ENCODE measurements around the gene SEPTIN7.

Gene SEPTIN7

DNA sequence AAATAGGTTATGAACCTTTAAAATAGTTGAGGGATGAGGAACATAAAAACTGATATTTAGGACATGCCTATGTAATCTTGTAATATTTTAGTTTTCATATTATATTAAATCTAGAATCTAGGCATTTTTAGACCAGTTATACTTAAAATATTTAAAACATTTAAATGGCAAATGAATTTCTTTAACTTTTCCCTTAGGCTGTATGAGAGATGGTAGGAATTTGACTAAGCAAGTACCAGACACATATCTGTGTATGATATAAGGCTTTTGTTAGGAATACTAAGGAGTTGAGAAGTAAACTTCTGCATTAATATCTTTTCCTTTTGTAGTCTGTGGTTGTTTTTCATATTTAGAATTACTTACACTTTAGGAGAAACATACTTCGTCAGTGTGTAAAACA lies 25.1 kb downstream of the SEPTIN7 start:
- WGBS, 2 experiments: no CpG with 5 or more reads among the region's 1 CpG
- H3K27me3 ChIP-seq (ENCODE audit: control insufficient read depth, insufficient read depth, low read length, poor library complexity, severe bottlenecking): no peaks in the 10 kb centered on the region
- no peak overlapping the region for H3K4me3 ChIP-seq (ENCODE audit: insufficient read depth, low read depth, low read length)
- H3K27ac ChIP-seq (ENCODE audit: insufficient read depth, low read depth, low read length, poor library complexity, severe bottlenecking): no peak overlapping the region
- H3K36me3 ChIP-seq (ENCODE audit: control insufficient read depth, insufficient read depth, low read length): no peaks in the 10 kb centered on the region
- no peaks in the 10 kb centered on the region for H3K9me3 ChIP-seq (ENCODE audit: control insufficient read depth, low read length)
- no peaks in the 10 kb centered on the region for H3K4me1 ChIP-seq (ENCODE audit: control insufficient read depth, insufficient read depth, low read length)

GRCh38 chr7:35826751-35827150 lies 25.9 kb downstream of the SEPTIN7 start:
- Histone ChIP-seq H3K4me3 (ENCODE audit: insufficient read depth, low read depth, low read length) (no peak overlapping the region), H3K4me1 (ENCODE audit: control insufficient read depth, insufficient read depth, low read length) (no peaks in the 10 kb centered on the region), H3K36me3 (ENCODE audit: control insufficient read depth, insufficient read depth, low read length) (no peaks in the 10 kb centered on the region), H3K27ac (ENCODE audit: insufficient read depth, low read depth, low read length, poor library complexity, severe bottlenecking) (no peak overlapping the region), H3K9me3 (ENCODE audit: control insufficient read depth, low read length) (no peaks in the 10 kb centered on the region), H3K27me3 (ENCODE audit: control insufficient read depth, insufficient read depth, low read length, poor library complexity, severe bottlenecking) (no peaks in the 10 kb centered on the region)
- 92 to 97% methylated on average over 3 to 4 of the region's 4 CpGs for WGBS, 2 experiments

- Histone ChIP-seq H3K27ac (ENCODE audit: insufficient read depth, low read depth, low read length, poor library complexity, severe bottlenecking) (no peak overlapping the region), H3K9me3 (ENCODE audit: control insufficient read depth, low read length) (no peaks in the 10 kb centered on the region), H3K27me3 (ENCODE audit: control insufficient read depth, insufficient read depth, low read length, poor library complexity, severe bottlenecking) (no peaks in the 10 kb centered on the region), H3K4me1 (ENCODE audit: control insufficient read depth, insufficient read depth, low read length) (no peaks in the 10 kb centered on the region), H3K4me3 (ENCODE audit: insufficient read depth, low read depth, low read length) (no peak overlapping the region), H3K36me3 (ENCODE audit: control insufficient read depth, insufficient read depth, low read length) (no peaks in the 10 kb centered on the region)
- WGBS, 2 experiments: 94% methylated on average over 6 of the region's 6 CpGs
Observed at GRCh38 chr7:35828817-35829216, 28.0 kb downstream of the SEPTIN7 start.

- H3K27ac ChIP-seq (ENCODE audit: insufficient read depth, low read depth, low read length, poor library complexity, severe bottlenecking): no peak overlapping the region
Observed at GRCh38 chr7:35831208-35831607, 30.4 kb downstream of the SEPTIN7 start.

GRCh38 chr7:35839860-35840854 lies 39.3 kb downstream of the SEPTIN7 start:
- Histone ChIP-seq H3K27me3 (ENCODE audit: control insufficient read depth, insufficient read depth, low read length, poor library complexity, severe bottlenecking) (no peaks in the 10 kb centered on the region), H3K36me3 (ENCODE audit: control insufficient read depth, insufficient read depth, low read length) (peaks cover 6% of the 10 kb centered on the region), H3K27ac (ENCODE audit: insufficient read depth, low read depth, low read length, poor library complexity, severe bottlenecking) (no peak overlapping the region), H3K4me1 (ENCODE audit: control insufficient read depth, insufficient read depth, low read length) (no peaks in the 10 kb centered on the region), H3K4me3 (ENCODE audit: insufficient read depth, low read depth, low read length) (no peak overlapping the region), H3K9me3 (ENCODE audit: control insufficient read depth, low read length) (no peaks in the 10 kb centered on the region)
- WGBS, 2 experiments: 93 to 100% methylated on average over 1 of the region's 1 CpG

More at GRCh38 chr7:35831208-35831607, 30.4 kb downstream of the SEPTIN7 start:
- H3K36me3 ChIP-seq (ENCODE audit: control insufficient read depth, insufficient read depth, low read length): no peaks in the 10 kb centered on the region
- no peaks in the 10 kb centered on the region for H3K4me1 ChIP-seq (ENCODE audit: control insufficient read depth, insufficient read depth, low read length)
- no peaks in the 10 kb centered on the region for H3K9me3 ChIP-seq (ENCODE audit: control insufficient read depth, low read length)
- no peaks in the 10 kb centered on the region for H3K27me3 ChIP-seq (ENCODE audit: control insufficient read depth, insufficient read depth, low read length, poor library complexity, severe bottlenecking)
- no peak overlapping the region for H3K4me3 ChIP-seq (ENCODE audit: insufficient read depth, low read depth, low read length)

DNA sequence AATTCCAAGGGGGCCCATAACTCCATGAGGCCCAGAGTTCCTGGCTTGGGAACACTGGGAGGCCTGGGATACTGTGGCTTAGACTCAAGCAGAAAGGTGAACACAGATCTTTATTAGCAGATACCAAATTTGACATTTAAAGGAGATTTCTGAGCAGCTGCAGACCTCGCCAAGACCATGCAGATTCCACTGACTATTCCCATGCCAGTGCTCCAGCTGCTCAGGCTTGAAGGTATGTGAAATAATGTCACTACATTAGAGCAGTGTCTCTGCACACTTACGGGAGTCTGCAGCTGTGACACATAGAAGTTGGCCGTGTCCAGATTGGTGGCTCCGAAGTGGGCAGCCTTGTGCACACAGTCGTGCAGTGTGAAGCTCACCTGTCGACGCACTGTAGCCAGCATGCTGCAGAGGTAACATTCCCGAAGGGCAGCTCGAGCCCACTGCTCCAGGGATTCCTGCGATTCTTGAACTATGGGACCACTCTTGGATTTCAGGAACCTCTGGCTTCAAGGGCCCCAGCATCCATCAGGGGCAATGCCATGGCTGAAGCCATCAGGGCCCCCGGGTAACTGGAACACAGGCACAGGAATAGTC lies 46.1 kb downstream of the SEPTIN7 start:
- 93 to 98% methylated on average over 11 of the region's 11 CpGs for WGBS, 2 experiments
- H3K27me3 ChIP-seq (ENCODE audit: control insufficient read depth, insufficient read depth, low read length, poor library complexity, severe bottlenecking): no peaks in the 10 kb centered on the region
- no peaks in the 10 kb centered on the region for H3K4me1 ChIP-seq (ENCODE audit: control insufficient read depth, insufficient read depth, low read length)
- no peak overlapping the region for H3K27ac ChIP-seq (ENCODE audit: insufficient read depth, low read depth, low read length, poor library complexity, severe bottlenecking)
- H3K4me3 ChIP-seq (ENCODE audit: insufficient read depth, low read depth, low read length): no peak overlapping the region
- H3K9me3 ChIP-seq (ENCODE audit: control insufficient read depth, low read length): no peaks in the 10 kb centered on the region
- peaks cover 13% of the 10 kb centered on the region for H3K36me3 ChIP-seq (ENCODE audit: control insufficient read depth, insufficient read depth, low read length)

DNA sequence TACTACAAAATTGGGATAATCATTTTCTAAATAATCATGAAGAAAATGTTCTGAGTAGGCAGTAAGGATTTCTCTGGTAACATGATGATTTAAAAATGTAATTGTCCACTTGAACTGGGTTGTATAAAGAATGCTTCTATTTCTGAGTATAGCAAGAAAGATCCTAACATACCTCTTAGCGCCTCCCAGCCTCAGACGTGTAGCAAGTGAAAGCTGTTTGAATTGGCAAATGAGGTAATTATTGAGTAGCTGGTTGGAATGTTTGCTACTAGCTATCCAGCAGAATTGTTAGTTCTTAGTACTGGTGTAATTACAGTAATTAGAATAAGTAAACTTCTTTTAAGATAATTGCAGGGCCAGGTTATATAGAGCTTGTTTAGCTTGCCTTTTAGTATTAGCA lies 47.9 kb downstream of the SEPTIN7 start:
- Histone ChIP-seq H3K27me3 (ENCODE audit: control insufficient read depth, insufficient read depth, low read length, poor library complexity, severe bottlenecking) (no peaks in the 10 kb centered on the region), H3K27ac (ENCODE audit: insufficient read depth, low read depth, low read length, poor library complexity, severe bottlenecking) (no peak overlapping the region), H3K4me3 (ENCODE audit: insufficient read depth, low read depth, low read length) (no peak overlapping the region), H3K36me3 (ENCODE audit: control insufficient read depth, insufficient read depth, low read length) (peaks cover 13% of the 10 kb centered on the region), H3K4me1 (ENCODE audit: control insufficient read depth, insufficient read depth, low read length) (no peaks in the 10 kb centered on the region), H3K9me3 (ENCODE audit: control insufficient read depth, low read length) (no peaks in the 10 kb centered on the region)
- WGBS, 2 experiments: 88 to 90% methylated on average over 2 of the region's 2 CpGs

DNA sequence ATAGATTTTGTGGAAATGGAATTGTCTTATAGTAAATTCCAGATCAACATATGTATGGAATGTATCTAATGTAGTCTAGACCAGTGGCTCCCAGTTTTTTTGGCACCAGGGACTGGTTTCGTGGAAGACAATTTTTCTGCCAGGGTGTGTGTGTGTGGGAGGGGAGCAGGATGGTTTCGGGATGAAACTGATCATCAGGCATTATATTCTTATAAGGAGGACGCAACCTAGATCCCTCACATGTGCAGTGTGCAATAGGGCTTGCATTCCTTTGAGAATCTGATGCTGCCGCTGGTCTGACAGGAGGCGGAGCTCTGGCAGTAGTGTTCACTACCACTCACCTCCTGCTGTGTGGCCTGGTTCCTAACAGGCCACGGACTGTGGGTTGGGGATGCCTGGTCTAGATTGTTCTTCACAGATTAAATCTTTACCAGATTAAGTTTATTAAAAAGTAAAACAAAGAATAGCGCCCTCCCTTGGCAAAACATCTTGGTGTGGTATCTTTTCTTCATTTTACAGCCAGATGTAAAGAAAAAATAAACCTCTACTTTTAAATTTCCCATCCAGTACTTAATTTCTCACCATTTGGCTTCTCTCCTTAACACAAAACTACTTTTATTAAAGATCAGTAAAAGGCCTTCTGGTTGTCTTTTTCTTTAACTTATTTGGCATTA lies 48.4 kb downstream of the SEPTIN7 start:
- no peak overlapping the region for H3K4me3 ChIP-seq (ENCODE audit: insufficient read depth, low read depth, low read length)
- no peaks in the 10 kb centered on the region for H3K4me1 ChIP-seq (ENCODE audit: control insufficient read depth, insufficient read depth, low read length)
- H3K27ac ChIP-seq (ENCODE audit: insufficient read depth, low read depth, low read length, poor library complexity, severe bottlenecking): no peak overlapping the region

GRCh38 chr7:35849954-35850353 lies 49.1 kb downstream of the SEPTIN7 start:
- H3K4me3 ChIP-seq (ENCODE audit: insufficient read depth, low read depth, low read length): no peak overlapping the region
- no peaks in the 10 kb centered on the region for H3K4me1 ChIP-seq (ENCODE audit: control insufficient read depth, insufficient read depth, low read length)
- no peaks in the 10 kb centered on the region for H3K9me3 ChIP-seq (ENCODE audit: control insufficient read depth, low read length)
- H3K27ac ChIP-seq (ENCODE audit: insufficient read depth, low read depth, low read length, poor library complexity, severe bottlenecking): no peak overlapping the region
- H3K27me3 ChIP-seq (ENCODE audit: control insufficient read depth, insufficient read depth, low read length, poor library complexity, severe bottlenecking): no peaks in the 10 kb centered on the region
- H3K36me3 ChIP-seq (ENCODE audit: control insufficient read depth, insufficient read depth, low read length): peaks cover 7% of the 10 kb centered on the region

More for the DNA sequence above, 48.4 kb downstream of the SEPTIN7 start:
- 89 to 90% methylated on average over 6 to 7 of the region's 7 CpGs for WGBS, 2 experiments
- peaks cover 13% of the 10 kb centered on the region for H3K36me3 ChIP-seq (ENCODE audit: control insufficient read depth, insufficient read depth, low read length)
- no peaks in the 10 kb centered on the region for H3K9me3 ChIP-seq (ENCODE audit: control insufficient read depth, low read length)
- H3K27me3 ChIP-seq (ENCODE audit: control insufficient read depth, insufficient read depth, low read length, poor library complexity, severe bottlenecking): no peaks in the 10 kb centered on the region

Measured in ectodermal cell (in vitro differentiated cells).